Loucy (cell line): ENCODE data around the gene GPR153.

ENCODE experiments used
- H2AFZ ChIP-seq: fragments of 200-600 bp; sonication (generic); 2 replicates; pipeline ENCODE4 v1.6.0; 2016; ENCODE audit warnings: antibody characterized with exemption, mild to moderate bottlenecking, low read length, moderate library complexity
- H3F3A ChIP-seq: fragments of 200-600 bp; 2 replicates; pipeline ENCODE4 v1.6.0; 2016; ENCODE audit warnings: antibody characterized with exemption, low read depth, mild to moderate bottlenecking
- H3K27me3 ChIP-seq: fragments of 200-600 bp; sonication (generic); 2 replicates; pipeline ENCODE4 v1.6.1; 2014; ENCODE audit warnings: low read length, mild to moderate bottlenecking; ENCODE audit not compliant: insufficient read depth, poor library complexity, severe bottlenecking
- H3K36me3 ChIP-seq: fragments of 200-600 bp; sonication (generic); 2 replicates; pipeline ENCODE4 v1.6.1; 2016; ENCODE audit warnings: low read length; ENCODE audit not compliant: insufficient read depth
- H3K4me1 ChIP-seq: fragments of 200-600 bp; sonication (generic); 2 replicates; pipeline ENCODE4 v1.5.1; 2014; ENCODE audit warnings: low read length, mild to moderate bottlenecking; ENCODE audit not compliant: insufficient read depth, poor library complexity, severe bottlenecking
- H3K4me2 ChIP-seq: fragments of 200-600 bp; sonication (generic); 2 replicates; pipeline ENCODE4 v1.6.0; 2014; ENCODE audit warnings: antibody characterized with exemption, low read length, low read depth, mild to moderate bottlenecking; ENCODE audit not compliant: poor library complexity, severe bottlenecking
- H3K4me3 ChIP-seq: fragments of 200-600 bp; sonication (generic); 2 replicates; pipeline ENCODE4 v1.5.1; 2014; ENCODE audit warnings: low read length, mild to moderate bottlenecking, mixed read lengths; ENCODE audit not compliant: poor library complexity, severe bottlenecking
- H3K79me2 ChIP-seq: fragments of 200-600 bp; sonication (generic); 2 replicates; pipeline ENCODE4 v1.6.1; 2014; ENCODE audit warnings: low read length; ENCODE audit not compliant: insufficient read depth
- H3K9ac ChIP-seq: fragments of 200-600 bp; sonication (generic); 2 replicates; pipeline ENCODE4 v1.6.0; 2014; ENCODE audit warnings: mild to moderate bottlenecking, low read depth, low read length, moderate library complexity; ENCODE audit not compliant: poor library complexity, severe bottlenecking
- H3K9me2 ChIP-seq: fragments of 200-600 bp; sonication (generic); replicated peaks from 2 replicates; pipeline ENCODE4 v1.6.1; 2016; ENCODE audit warnings: low read depth, low read length, mixed read lengths
- H3K9me3 ChIP-seq: fragments of 200-600 bp; sonication (generic); 2 replicates; pipeline ENCODE4 v1.6.1; 2014; ENCODE audit warnings: mild to moderate bottlenecking, antibody characterized with exemption, low read length, low read depth; ENCODE audit not compliant: insufficient read depth
- H4K20me1 ChIP-seq: fragments of 200-600 bp; sonication (generic); 2 replicates; pipeline ENCODE4 v1.6.0; 2014; ENCODE audit warnings: antibody characterized with exemption, low read length, mild to moderate bottlenecking; ENCODE audit not compliant: insufficient read depth, poor library complexity, severe bottlenecking
- EZH2phosphoT487 ChIP-seq: fragments of 200-600 bp; IDR thresholded peaks from 2 replicates; pipeline ENCODE4 v1.6.1; 2018; ENCODE audit warnings: antibody characterized with exemption, mild to moderate bottlenecking, moderate library complexity, borderline replicate concordance
- TF ChIP-seq, protein P1 (sequence below): fragments of 200-600 bp; sonication (generic); conservative IDR thresholded peaks from 2 replicates; pipeline ENCODE4 v1.5.1; 2014; ENCODE audit warnings: mild to moderate bottlenecking, antibody characterized with exemption, low read length

GPR153 gene

DNA sequence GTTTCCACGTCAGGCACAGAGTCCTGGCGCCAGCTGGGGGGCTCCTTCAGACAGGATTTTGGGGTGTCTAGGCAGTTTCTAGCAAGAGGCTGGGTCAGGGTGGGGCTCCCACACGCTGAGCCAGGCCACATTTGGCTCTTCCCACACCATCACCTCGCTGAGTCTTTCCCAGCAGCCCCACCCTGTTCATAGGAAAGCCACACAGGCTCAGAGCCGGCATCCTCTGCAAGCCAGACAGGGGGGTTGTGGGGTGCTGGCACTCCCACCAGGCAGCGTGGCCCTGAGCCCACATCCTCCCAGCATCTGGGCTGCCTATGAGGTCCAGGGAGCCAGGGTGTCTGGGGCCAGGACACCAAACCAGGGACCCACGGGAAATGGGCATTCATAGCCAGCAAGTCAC is 2.8 kb upstream of the GPR153 start:
- Histone ChIP-seq H3K27me3 (no peaks in the 10 kb centered on the region), H2AFZ (no peak overlapping the region), H3K36me3 (peaks cover 4% of the 10 kb centered on the region; the same call in 1 of the 2 replicates), H3K4me3 (no peak overlapping the region), H3K4me1 (peaks cover 6% of the 10 kb centered on the region), H3K4me2 (no peak overlapping the region), H3K9me3 (no peaks in the 10 kb centered on the region), H4K20me1 (no peaks in the 10 kb centered on the region), H3K79me2 (no peaks in the 10 kb centered on the region), H3F3A (no peaks in the 10 kb centered on the region), H3K9ac (no peak overlapping the region), H3K9me2 (no peaks in the 10 kb centered on the region)
- TF ChIP-seq, protein P1, sequence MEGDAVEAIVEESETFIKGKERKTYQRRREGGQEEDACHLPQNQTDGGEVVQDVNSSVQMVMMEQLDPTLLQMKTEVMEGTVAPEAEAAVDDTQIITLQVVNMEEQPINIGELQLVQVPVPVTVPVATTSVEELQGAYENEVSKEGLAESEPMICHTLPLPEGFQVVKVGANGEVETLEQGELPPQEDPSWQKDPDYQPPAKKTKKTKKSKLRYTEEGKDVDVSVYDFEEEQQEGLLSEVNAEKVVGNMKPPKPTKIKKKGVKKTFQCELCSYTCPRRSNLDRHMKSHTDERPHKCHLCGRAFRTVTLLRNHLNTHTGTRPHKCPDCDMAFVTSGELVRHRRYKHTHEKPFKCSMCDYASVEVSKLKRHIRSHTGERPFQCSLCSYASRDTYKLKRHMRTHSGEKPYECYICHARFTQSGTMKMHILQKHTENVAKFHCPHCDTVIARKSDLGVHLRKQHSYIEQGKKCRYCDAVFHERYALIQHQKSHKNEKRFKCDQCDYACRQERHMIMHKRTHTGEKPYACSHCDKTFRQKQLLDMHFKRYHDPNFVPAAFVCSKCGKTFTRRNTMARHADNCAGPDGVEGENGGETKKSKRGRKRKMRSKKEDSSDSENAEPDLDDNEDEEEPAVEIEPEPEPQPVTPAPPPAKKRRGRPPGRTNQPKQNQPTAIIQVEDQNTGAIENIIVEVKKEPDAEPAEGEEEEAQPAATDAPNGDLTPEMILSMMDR: no peak
- no peak for TF ChIP-seq EZH2phosphoT487

DNA sequence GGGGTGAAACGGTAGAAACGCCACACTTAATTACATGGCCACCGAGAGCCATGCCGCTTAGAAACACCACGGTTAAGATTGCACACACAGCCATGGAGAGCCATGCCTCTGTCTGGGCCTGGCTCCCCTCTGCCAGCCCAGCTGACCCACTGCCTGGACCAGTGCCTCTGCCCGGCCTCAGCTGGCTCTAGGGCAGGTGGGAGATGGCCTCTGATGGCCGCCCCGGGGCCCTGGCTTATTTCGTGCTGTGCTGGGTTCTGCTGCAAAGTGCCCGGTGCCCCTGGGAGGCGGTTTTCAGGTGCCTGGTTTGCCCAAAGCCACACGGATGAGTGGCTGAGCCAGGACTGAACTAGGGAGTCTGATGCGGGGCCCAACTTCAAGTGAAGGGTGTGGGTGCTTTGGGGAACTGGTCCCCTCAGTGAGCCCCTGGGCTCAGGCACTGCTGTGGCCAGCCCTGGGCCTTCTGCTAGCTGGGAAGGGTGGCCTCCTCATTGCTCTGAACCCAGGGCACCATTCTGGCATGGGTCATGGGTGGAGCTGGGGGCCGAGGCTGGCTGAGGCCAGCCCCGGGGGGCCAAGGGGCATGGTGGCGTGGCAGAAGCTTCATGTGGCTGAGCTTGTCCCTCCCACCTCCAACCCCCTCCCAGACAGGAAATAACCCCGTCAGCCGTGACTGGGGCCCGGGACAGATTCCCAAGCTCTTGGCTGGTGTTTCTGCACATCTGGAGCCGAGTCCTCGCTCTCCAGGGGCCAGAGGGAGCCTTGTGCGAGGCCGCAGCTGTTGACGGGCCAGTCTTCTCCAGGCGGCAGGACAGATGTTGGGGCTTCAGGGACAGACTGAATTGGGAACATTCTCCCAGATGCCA is 1.9 kb upstream of the GPR153 start:
- no peak overlapping the region for H3K4me2 ChIP-seq
- no peaks in the 10 kb centered on the region for H3F3A ChIP-seq
- H3K79me2 ChIP-seq: no peaks in the 10 kb centered on the region
- no peaks in the 10 kb centered on the region for H4K20me1 ChIP-seq
- H3K9me3 ChIP-seq: no peaks in the 10 kb centered on the region
- TF ChIP-seq, protein P1: no peak
- no peak for TF ChIP-seq EZH2phosphoT487
- H3K4me3 ChIP-seq: no peak overlapping the region
- no peaks in the 10 kb centered on the region for H3K27me3 ChIP-seq
- H3K4me1 ChIP-seq: peaks cover 3% of the 10 kb centered on the region
- H2AFZ ChIP-seq: no peak overlapping the region
- H3K36me3 ChIP-seq: peaks cover 4% of the 10 kb centered on the region; the same call in 1 of the 2 replicates
- no peak overlapping the region for H3K9ac ChIP-seq
- H3K9me2 ChIP-seq: no peaks in the 10 kb centered on the region

DNA sequence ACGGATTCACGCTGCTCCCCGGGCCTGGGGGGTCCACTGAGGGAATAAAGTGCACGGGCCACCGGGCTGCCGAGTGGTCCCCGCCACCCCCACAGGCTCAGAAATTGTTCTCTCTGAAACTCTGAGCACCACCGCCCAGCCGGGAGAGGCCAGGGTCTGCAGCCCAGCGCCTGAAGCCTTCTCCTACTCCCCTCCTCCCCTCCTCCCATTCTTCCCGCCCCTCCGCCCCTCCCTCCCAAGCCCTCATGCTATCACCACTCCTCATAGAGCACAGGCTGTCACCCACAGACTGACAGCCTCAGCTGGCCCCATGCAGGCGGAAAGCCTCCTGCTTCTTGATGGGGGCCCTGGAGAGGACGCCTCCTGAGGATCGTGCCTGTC is 707 bp upstream of the GPR153 start:
- no peak overlapping the region for H3K4me3 ChIP-seq
- H3K9ac ChIP-seq: no peak overlapping the region
- no peaks in the 10 kb centered on the region for H4K20me1 ChIP-seq
- TF ChIP-seq, protein P1: no peak
- no peak for TF ChIP-seq EZH2phosphoT487
- no peaks in the 10 kb centered on the region for H3K9me3 ChIP-seq
- H3F3A ChIP-seq: no peaks in the 10 kb centered on the region
- H3K4me2 ChIP-seq: no peak overlapping the region
- no peak overlapping the region for H2AFZ ChIP-seq
- H3K36me3 ChIP-seq: peaks cover 4% of the 10 kb centered on the region; the same call in 1 of the 2 replicates
- no peaks in the 10 kb centered on the region for H3K27me3 ChIP-seq
- H3K79me2 ChIP-seq: no peaks in the 10 kb centered on the region
- peaks cover 3% of the 10 kb centered on the region for H3K4me1 ChIP-seq
- no peaks in the 10 kb centered on the region for H3K9me2 ChIP-seq
